ENCODE measurements around the gene ZC3H8.
A peak's percentile ranks its signal among the peaks of the same experiment; 100 is the strongest.

The ZC3H8 gene

GRCh38 chr2:112296407-112296806 is 41.6 kb upstream of the ZC3H8 start:
- no peak for DNase-seq
- Histone ChIP-seq H3K18ac (ENCODE audit: low read depth in 1 of 2, low read length in 2 of 2) (no peak overlapping the region), H2AK5ac (ENCODE audit: low read length, severe bottlenecking) (no peak overlapping the region), H3K4me3 (ENCODE audit: insufficient read depth in 1 of 2, low read depth in 1 of 2, low read length in 2 of 2) (no peak overlapping the region), H3K23ac (ENCODE audit: low read length in 2 of 2) (no peak overlapping the region), H2BK120ac (ENCODE audit: low read depth, low read length) (no peak overlapping the region), H3K36me3 (ENCODE audit: control insufficient read depth in 1 of 2, insufficient read depth in 2 of 2, low read depth in 1 of 2, low read length in 2 of 2) (no peaks in the 10 kb centered on the region), H3K27ac (ENCODE audit: low read length, poor library complexity, severe bottlenecking) (no peak overlapping the region), H2AFZ (ENCODE audit: low read depth, low read length) (no peak overlapping the region), H3K79me1 (replicated peaks; ENCODE audit: low read length, poor library complexity, severe bottlenecking) (peaks cover 4% of the 10 kb centered on the region), H3K27me3 (ENCODE audit: control insufficient read depth in 1 of 2, insufficient read depth in 1 of 2, low read length in 2 of 2) (no peaks in the 10 kb centered on the region), H2BK15ac (ENCODE audit: low read depth, poor library complexity, severe bottlenecking) (no peak overlapping the region), H3K4ac (ENCODE audit: low read depth in 1 of 2, low read length in 2 of 2) (no peak overlapping the region), H3K14ac (ENCODE audit: low read length in 2 of 2) (no peak overlapping the region), H2BK5ac (ENCODE audit: low read depth, low read length, poor library complexity, severe bottlenecking) (no peak overlapping the region), H2BK12ac (ENCODE audit: low read length in 2 of 2) (no peak overlapping the region), H3K4me1 (ENCODE audit: control insufficient read depth, insufficient read depth, low read depth, low read length) (no peaks in the 10 kb centered on the region), H3K9ac (ENCODE audit: low read length) (no peak overlapping the region), H4K8ac (ENCODE audit: low read length) (no peak overlapping the region), H4K91ac (ENCODE audit: low read length) (no peak overlapping the region), H3K4me2 (ENCODE audit: low read length, poor library complexity, severe bottlenecking) (no peak overlapping the region), H3K9me3 (ENCODE audit: control insufficient read depth, low read length) (no peaks in the 10 kb centered on the region)
- WGBS: no CpG with 5 or more reads among the region's 2 CpGs

DNA sequence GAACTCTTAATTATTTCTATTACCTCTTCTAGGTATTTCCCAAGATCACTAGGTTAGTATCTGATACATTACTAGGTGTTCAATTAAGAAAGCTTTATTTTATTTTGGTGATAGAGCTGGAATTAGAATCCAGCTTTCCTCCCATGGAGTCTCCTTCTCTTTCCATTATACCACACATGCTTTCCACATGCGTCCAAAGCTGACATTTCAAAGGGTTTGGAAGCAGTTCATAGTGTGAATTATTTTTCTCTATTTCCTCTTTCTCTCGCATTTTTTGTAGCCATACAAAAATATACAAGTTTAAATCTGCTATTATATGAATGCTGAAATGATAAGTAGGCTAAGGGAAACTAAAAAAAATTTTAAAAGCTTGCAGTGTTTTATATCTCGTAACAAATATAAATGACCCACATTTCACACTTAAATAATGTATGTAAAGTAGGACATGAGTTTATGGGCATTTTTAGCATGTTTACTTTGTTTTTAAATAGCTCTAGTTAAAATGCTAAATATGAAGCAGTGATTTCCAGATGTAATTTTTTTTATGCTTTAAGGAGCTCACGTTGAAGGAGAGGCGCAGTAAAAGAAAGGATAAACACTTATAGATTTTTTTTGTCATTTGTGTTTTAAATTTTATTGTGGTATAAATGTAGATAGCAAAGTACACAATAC is 40.7 kb upstream of the ZC3H8 start:
- Histone ChIP-seq H2BK15ac (ENCODE audit: low read depth, poor library complexity, severe bottlenecking) (no peak overlapping the region), H3K18ac (ENCODE audit: low read depth in 1 of 2, low read length in 2 of 2) (no peak overlapping the region), H3K9ac (ENCODE audit: low read length) (no peak overlapping the region), H3K9me3 (ENCODE audit: control insufficient read depth, low read length) (no peaks in the 10 kb centered on the region), H3K36me3 (ENCODE audit: control insufficient read depth in 1 of 2, insufficient read depth in 2 of 2, low read depth in 1 of 2, low read length in 2 of 2) (no peaks in the 10 kb centered on the region), H2BK120ac (ENCODE audit: low read depth, low read length) (no peak overlapping the region), H3K4me2 (ENCODE audit: low read length, poor library complexity, severe bottlenecking) (no peak overlapping the region), H3K23ac (ENCODE audit: low read length in 2 of 2) (no peak overlapping the region), H3K4me3 (ENCODE audit: insufficient read depth in 1 of 2, low read depth in 1 of 2, low read length in 2 of 2) (no peak overlapping the region), H2AK5ac (ENCODE audit: low read length, severe bottlenecking) (no peak overlapping the region), H3K27me3 (ENCODE audit: control insufficient read depth in 1 of 2, insufficient read depth in 1 of 2, low read length in 2 of 2) (no peaks in the 10 kb centered on the region), H4K8ac (ENCODE audit: low read length) (no peak overlapping the region), H3K14ac (ENCODE audit: low read length in 2 of 2) (no peak overlapping the region), H3K79me1 (replicated peaks; ENCODE audit: low read length, poor library complexity, severe bottlenecking) (peaks cover 4% of the 10 kb centered on the region), H2BK5ac (ENCODE audit: low read depth, low read length, poor library complexity, severe bottlenecking) (no peak overlapping the region), H3K27ac (ENCODE audit: low read length, poor library complexity, severe bottlenecking) (no peak overlapping the region), H3K4me1 (ENCODE audit: control insufficient read depth, insufficient read depth, low read depth, low read length) (no peaks in the 10 kb centered on the region), H2AFZ (ENCODE audit: low read depth, low read length) (no peak overlapping the region), H2BK12ac (ENCODE audit: low read length in 2 of 2) (no peak overlapping the region), H4K91ac (ENCODE audit: low read length) (no peak overlapping the region), H3K4ac (ENCODE audit: low read depth in 1 of 2, low read length in 2 of 2) (no peak overlapping the region)
- WGBS: 95% methylated on average over 2 of the region's 5 CpGs
- no peak for DNase-seq

DNA sequence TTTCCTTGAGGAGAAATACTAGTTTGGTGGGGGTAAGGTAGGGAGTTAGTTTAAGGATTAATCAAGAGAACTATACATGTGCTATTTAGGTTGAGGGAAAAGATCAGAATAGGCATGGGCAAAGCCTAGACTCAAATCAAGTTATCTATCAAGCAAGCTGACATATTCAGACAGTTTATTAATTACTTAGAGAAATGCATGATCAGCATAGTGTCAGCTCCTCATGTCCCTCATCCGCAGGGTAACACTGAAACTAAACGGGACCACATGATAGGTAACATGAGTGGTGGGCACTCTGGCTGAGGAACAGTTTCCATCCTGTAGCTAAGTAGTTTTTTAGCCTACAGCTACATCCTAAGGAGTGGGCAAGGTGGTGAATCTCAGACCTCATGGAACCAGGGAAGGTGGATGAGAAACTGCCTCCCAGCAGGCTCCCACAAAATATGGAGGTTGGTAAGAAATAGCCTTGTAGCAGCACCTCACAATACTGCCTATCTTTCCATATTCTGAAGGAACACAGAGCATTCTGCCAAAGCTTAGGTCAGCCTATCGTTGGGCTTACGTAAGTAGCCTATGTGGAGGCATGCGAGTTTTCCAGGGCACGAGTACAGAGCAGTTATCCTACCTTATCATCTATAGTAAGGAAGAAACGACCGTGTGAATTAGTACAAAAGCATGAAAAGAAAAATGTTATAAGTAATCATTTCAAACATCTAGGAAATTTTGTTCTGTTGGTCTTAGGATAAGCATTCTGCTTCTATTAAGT is 39.0 kb upstream of the ZC3H8 start:
- Histone ChIP-seq H3K18ac (ENCODE audit: low read depth in 1 of 2, low read length in 2 of 2) (no peak overlapping the region), H3K4me1 (ENCODE audit: control insufficient read depth, insufficient read depth, low read depth, low read length) (no peaks in the 10 kb centered on the region), H2BK120ac (ENCODE audit: low read depth, low read length) (no peak overlapping the region), H3K27me3 (ENCODE audit: control insufficient read depth in 1 of 2, insufficient read depth in 1 of 2, low read length in 2 of 2) (no peaks in the 10 kb centered on the region), H2BK12ac (ENCODE audit: low read length in 2 of 2) (no peak overlapping the region), H3K4me2 (ENCODE audit: low read length, poor library complexity, severe bottlenecking) (no peak overlapping the region), H4K8ac (ENCODE audit: low read length) (no peak overlapping the region), H3K4me3 (ENCODE audit: insufficient read depth in 1 of 2, low read depth in 1 of 2, low read length in 2 of 2) (no peak overlapping the region), H2BK15ac (ENCODE audit: low read depth, poor library complexity, severe bottlenecking) (no peak overlapping the region), H3K79me1 (replicated peaks; ENCODE audit: low read length, poor library complexity, severe bottlenecking) (peaks cover 10% of the 10 kb centered on the region), H3K4ac (ENCODE audit: low read depth in 1 of 2, low read length in 2 of 2) (no peak overlapping the region), H3K36me3 (ENCODE audit: control insufficient read depth in 1 of 2, insufficient read depth in 2 of 2, low read depth in 1 of 2, low read length in 2 of 2) (no peaks in the 10 kb centered on the region), H3K9ac (ENCODE audit: low read length) (no peak overlapping the region), H3K27ac (ENCODE audit: low read length, poor library complexity, severe bottlenecking) (no peak overlapping the region), H2AFZ (ENCODE audit: low read depth, low read length) (no peak overlapping the region), H4K91ac (ENCODE audit: low read length) (peak overlapping the region; percentile 50), H3K9me3 (ENCODE audit: control insufficient read depth, low read length) (no peaks in the 10 kb centered on the region), H3K23ac (ENCODE audit: low read length in 2 of 2) (peak overlapping the region in 1 of 2 experiments; percentile 60), H3K14ac (ENCODE audit: low read length in 2 of 2) (no peak overlapping the region), H2AK5ac (ENCODE audit: low read length, severe bottlenecking) (no peak overlapping the region), H2BK5ac (ENCODE audit: low read depth, low read length, poor library complexity, severe bottlenecking) (no peak overlapping the region)
- DNase-seq: no peak
- 100% methylated on average over 2 of the region's 8 CpGs for WGBS

- Histone ChIP-seq H3K4me1 (ENCODE audit: control insufficient read depth, insufficient read depth, low read depth, low read length) (no peaks in the 10 kb centered on the region), H2BK120ac (ENCODE audit: low read depth, low read length) (no peak overlapping the region), H3K36me3 (ENCODE audit: control insufficient read depth in 1 of 2, insufficient read depth in 2 of 2, low read depth in 1 of 2, low read length in 2 of 2) (no peaks in the 10 kb centered on the region), H2BK12ac (ENCODE audit: low read length in 2 of 2) (no peak overlapping the region), H3K9ac (ENCODE audit: low read length) (no peak overlapping the region), H4K8ac (ENCODE audit: low read length) (no peak overlapping the region), H2BK5ac (ENCODE audit: low read depth, low read length, poor library complexity, severe bottlenecking) (no peak overlapping the region), H3K9me3 (ENCODE audit: control insufficient read depth, low read length) (no peaks in the 10 kb centered on the region), H4K91ac (ENCODE audit: low read length) (no peak overlapping the region), H3K4ac (ENCODE audit: low read depth in 1 of 2, low read length in 2 of 2) (no peak overlapping the region), H3K79me1 (replicated peaks; ENCODE audit: low read length, poor library complexity, severe bottlenecking) (peaks cover 11% of the 10 kb centered on the region), H3K14ac (ENCODE audit: low read length in 2 of 2) (no peak overlapping the region), H2AK5ac (ENCODE audit: low read length, severe bottlenecking) (no peak overlapping the region), H3K4me3 (ENCODE audit: insufficient read depth in 1 of 2, low read depth in 1 of 2, low read length in 2 of 2) (no peak overlapping the region), H2BK15ac (ENCODE audit: low read depth, poor library complexity, severe bottlenecking) (no peak overlapping the region), H3K23ac (ENCODE audit: low read length in 2 of 2) (no peak overlapping the region), H3K4me2 (ENCODE audit: low read length, poor library complexity, severe bottlenecking) (no peak overlapping the region), H3K27ac (ENCODE audit: low read length, poor library complexity, severe bottlenecking) (no peak overlapping the region), H3K27me3 (ENCODE audit: control insufficient read depth in 1 of 2, insufficient read depth in 1 of 2, low read length in 2 of 2) (no peaks in the 10 kb centered on the region), H2AFZ (ENCODE audit: low read depth, low read length) (no peak overlapping the region), H3K18ac (ENCODE audit: low read depth in 1 of 2, low read length in 2 of 2) (no peak overlapping the region)
- WGBS: 100% methylated on average over 1 of the region's 1 CpG
- no peak for DNase-seq
Observed at GRCh38 chr2:112290648-112291047, 35.8 kb upstream of the ZC3H8 start.
